Prostate gland (tissue), 2 donors: ENCODE data around the gene ELK4.

Experiments used
- POLR2A ChIP-seq: fragments of 450-650 bp; IDR thresholded peaks from one replicate; pipeline ENCODE4 v1.6.1; 2016; ENCODE audit warnings: antibody characterized with exemption, mild to moderate bottlenecking
- TF ChIP-seq, protein P1 (sequence below), 4 experiments: fragments of 200-600 bp in 2 of 4; fragments of 450-650 bp in 2 of 4; sonication (generic) in 2 of 4; IDR thresholded peaks; 1 replicate in 3 of 4; 2 replicates in 1 of 4; pipeline ENCODE4 v1.5.1; 2016 to 2019; ENCODE audit warnings: antibody characterized with exemption in 4 of 4, mild to moderate bottlenecking in 2 of 4, moderate library complexity in 2 of 4

DNA sequence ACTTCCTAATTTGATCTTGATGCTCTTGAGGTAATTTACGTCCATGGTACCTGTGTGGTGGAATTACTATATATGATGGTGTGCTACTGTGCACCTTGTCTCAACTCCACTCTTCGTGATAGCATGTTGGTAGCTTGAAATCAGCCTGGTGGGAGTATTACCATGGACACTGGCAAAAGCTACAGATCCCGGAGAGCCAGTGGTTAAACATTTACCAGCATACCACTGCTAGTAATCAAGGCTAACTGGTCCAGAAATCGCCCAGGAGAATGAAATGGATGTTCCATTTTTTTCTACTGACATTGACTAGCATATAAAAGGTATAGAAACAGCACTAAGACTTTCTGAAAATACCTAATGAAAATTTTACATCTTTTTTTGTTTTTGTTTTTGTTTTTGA lies 30.6 kb downstream of the ELK4 start:
- TF ChIP-seq POLR2A, result no peak
- TF ChIP-seq, protein P1, sequence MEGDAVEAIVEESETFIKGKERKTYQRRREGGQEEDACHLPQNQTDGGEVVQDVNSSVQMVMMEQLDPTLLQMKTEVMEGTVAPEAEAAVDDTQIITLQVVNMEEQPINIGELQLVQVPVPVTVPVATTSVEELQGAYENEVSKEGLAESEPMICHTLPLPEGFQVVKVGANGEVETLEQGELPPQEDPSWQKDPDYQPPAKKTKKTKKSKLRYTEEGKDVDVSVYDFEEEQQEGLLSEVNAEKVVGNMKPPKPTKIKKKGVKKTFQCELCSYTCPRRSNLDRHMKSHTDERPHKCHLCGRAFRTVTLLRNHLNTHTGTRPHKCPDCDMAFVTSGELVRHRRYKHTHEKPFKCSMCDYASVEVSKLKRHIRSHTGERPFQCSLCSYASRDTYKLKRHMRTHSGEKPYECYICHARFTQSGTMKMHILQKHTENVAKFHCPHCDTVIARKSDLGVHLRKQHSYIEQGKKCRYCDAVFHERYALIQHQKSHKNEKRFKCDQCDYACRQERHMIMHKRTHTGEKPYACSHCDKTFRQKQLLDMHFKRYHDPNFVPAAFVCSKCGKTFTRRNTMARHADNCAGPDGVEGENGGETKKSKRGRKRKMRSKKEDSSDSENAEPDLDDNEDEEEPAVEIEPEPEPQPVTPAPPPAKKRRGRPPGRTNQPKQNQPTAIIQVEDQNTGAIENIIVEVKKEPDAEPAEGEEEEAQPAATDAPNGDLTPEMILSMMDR (IDR thresholded peaks at IDR 0.05), result no peak
